ENCODE results near the gene SRSF8. TPM values are rescaled to one million over a fixed set of nuclear protein-coding genes. Genes with fewer than 3 reads are reported as not detected.

The SRSF8 gene
- total RNA-seq, 1 experiment from 2014 or later: 12.6 TPM

DNA sequence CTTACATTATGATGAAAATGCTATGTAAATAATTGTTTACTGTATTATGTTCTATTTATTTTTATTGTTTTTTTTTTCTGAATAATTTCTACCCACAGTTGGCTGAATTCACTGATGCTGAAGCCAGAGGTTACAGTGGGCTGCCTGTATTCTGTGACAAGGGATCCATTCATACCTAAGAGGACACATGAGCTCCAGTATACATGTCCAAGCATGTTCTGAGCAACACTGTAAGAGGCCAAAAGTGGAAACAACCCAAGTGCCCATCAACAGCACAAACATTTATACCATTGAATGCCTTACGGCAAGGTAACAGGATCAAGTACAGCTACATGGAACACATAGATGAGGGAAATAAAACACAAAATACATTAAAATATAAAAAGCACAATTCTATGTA is 1.4 kb upstream of the SRSF8 start:
- in situ Hi-C loops (cut with HindIII; ENCODE audit: low pct_unique_long_range_greater_than_20kb, low sequenced_read_pairs): no loop called here
- no peak for DNase-seq (ENCODE audit: low read depth)

- in situ Hi-C loops (cut with HindIII; ENCODE audit: low pct_unique_long_range_greater_than_20kb, low sequenced_read_pairs): no loop called here
- peak; percentile 77 for DNase-seq (ENCODE audit: low read depth)
These were observed 521 bp downstream of the SRSF8 start for GRCh38 chr11:95067039-95067840.

DNA sequence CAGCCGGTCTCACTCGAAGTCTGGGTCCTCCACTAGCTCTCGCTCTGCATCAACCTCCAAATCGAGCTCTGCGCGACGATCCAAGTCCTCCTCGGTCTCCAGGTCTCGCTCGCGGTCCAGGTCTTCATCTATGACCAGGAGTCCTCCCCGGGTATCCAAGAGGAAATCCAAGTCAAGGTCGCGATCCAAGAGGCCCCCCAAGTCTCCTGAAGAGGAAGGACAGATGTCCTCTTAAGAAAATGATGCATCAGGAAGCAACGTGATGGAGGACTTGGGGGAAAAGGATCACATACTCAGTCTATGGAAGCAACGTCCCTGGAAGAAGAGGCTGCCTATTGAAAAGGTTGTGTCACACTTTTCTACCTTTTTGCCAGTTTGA is 1.1 kb downstream of the SRSF8 start:
- no peak for DNase-seq (ENCODE audit: low read depth)
- in situ Hi-C loops (cut with HindIII; ENCODE audit: low pct_unique_long_range_greater_than_20kb, low sequenced_read_pairs): no loop called here

DNA sequence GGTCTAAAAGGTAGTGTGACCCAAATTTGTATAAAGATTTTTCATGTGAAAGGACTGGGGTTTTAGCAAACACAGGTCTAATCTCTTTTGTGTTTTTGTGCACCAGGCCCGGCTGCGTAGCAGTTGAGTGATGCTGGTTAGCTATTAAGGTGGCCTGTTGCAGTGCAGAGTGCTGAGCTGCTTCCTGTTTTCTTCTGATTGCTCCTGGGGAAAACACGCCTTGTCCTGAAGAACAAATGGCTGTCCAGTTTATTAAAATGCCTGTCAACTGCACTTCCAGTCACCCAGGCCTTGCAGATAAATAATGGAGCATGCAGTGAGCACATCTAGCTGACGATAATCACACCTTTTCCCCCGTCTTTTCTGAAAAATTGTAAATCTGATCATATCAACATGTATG is 1.8 kb downstream of the SRSF8 start:
- in situ Hi-C loops (cut with HindIII; ENCODE audit: low pct_unique_long_range_greater_than_20kb, low sequenced_read_pairs): no loop called here
- DNase-seq (ENCODE audit: low read depth): peak; percentile 84

DNA sequence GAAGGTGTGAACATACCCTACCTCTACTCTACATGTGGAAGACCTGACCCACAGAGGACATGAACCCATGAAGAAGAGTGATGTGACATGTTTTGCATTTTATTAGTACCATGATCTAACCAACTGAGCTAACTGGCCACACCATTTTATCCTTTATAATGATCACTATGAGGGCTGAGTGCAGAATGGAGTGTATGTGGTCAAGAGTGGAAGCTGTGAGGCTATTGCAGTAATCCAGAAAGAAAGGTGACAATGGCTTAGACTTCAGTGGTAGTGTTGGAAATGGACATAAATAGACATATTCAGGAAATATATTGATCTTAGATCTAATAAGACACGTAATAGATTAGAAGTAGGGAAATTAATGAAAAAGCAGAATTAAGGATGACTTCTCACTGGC is 3.8 kb downstream of the SRSF8 start:
- in situ Hi-C loops (cut with HindIII; ENCODE audit: low pct_unique_long_range_greater_than_20kb, low sequenced_read_pairs): no loop called here
- no peak for DNase-seq (ENCODE audit: low read depth)

GRCh38 chr11:95072948-95073347 is 6.2 kb downstream of the SRSF8 start:
- in situ Hi-C loops (cut with HindIII; ENCODE audit: low pct_unique_long_range_greater_than_20kb, low sequenced_read_pairs): no loop called here
- DNase-seq (ENCODE audit: low read depth): no peak

GRCh38 chr11:95074792-95075563 is 8.3 kb downstream of the SRSF8 start:
- DNase-seq (ENCODE audit: low read depth): peak; percentile 37
- in situ Hi-C loops (cut with HindIII; ENCODE audit: low pct_unique_long_range_greater_than_20kb, low sequenced_read_pairs): no loop called here

DNA sequence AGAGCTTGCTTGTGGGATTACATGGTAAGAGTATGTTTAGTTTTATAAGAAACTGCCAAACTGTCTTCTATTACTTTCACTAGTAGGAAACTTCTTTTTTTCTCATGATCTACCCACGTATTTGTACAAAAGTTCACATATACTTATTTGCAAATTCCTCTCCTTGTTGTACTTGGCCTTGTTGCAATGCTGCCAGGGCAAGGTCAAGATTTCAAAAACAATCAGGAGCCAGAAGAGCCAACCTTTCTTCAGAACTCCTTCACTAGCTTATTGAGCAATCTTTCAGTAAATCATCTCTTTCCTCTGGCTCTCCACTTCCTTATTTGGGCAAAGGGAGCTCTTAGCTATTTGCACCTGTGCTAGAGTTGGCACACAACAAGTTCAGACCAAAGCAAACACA is 9.7 kb downstream of the SRSF8 start:
- in situ Hi-C loops (cut with HindIII; ENCODE audit: low pct_unique_long_range_greater_than_20kb, low sequenced_read_pairs): no loop called here

GRCh38 chr11:95076981-95077380 is 10.3 kb downstream of the SRSF8 start:
- in situ Hi-C loops (cut with HindIII; ENCODE audit: low pct_unique_long_range_greater_than_20kb, low sequenced_read_pairs): no loop called here
- no peak for DNase-seq (ENCODE audit: low read depth)

More for the DNA sequence above, 9.7 kb downstream of the SRSF8 start:
- DNase-seq (ENCODE audit: low read depth): peak; percentile 71

DNA sequence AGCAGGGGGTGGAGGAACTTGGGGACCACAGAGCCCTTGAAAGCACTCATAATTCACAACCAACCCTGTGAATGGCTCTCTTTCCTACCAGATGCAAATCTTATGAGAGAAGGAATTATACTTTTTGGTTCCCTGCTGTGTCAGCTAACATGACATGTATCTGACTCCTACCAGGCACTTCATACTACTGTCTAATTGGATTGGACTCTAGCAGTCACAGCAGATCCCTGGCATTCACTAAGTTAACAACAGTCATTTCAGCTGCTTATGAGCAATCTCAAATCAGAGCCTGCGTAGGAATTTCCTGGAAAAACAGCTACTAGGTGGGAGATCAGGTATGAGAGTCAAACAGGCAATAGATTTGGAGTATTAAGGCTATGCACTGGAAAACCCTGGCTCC is 11.8 kb downstream of the SRSF8 start:
- in situ Hi-C loops (cut with HindIII; ENCODE audit: low pct_unique_long_range_greater_than_20kb, low sequenced_read_pairs): no loop called here
- DNase-seq (ENCODE audit: low read depth): no peak

- no peak for DNase-seq (ENCODE audit: low read depth)
- in situ Hi-C loops (cut with HindIII; ENCODE audit: low pct_unique_long_range_greater_than_20kb, low sequenced_read_pairs): no loop called here
These were observed 14.3 kb downstream of the SRSF8 start for GRCh38 chr11:95081010-95081409.

DNA sequence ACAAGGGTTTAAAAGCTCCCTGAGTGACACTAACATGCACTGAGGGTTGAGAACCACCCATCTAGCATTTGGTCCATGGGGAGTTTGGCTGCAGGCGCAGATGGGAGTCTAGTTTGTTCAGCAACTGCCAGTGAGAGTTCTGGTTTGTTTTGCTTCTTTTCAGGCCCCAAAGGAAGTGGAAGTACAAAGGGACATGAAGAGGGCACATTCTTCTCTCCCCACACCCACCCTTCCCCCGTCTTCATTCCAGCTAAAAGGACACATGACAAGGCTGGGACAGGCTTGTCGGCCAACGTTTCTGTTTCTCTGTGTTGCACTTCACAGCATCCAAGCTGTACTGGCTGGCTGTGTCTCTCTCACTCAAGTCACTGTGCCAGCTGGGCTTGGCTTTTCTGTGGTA is 14.7 kb downstream of the SRSF8 start:
- DNase-seq (ENCODE audit: low read depth): no peak
- in situ Hi-C loops (cut with HindIII; ENCODE audit: low pct_unique_long_range_greater_than_20kb, low sequenced_read_pairs): no loop called here

GRCh38 chr11:95082576-95083001 is 15.9 kb downstream of the SRSF8 start:
- no peak for DNase-seq (ENCODE audit: low read depth)
- in situ Hi-C loops (cut with HindIII; ENCODE audit: low pct_unique_long_range_greater_than_20kb, low sequenced_read_pairs): no loop called here

GRCh38 chr11:95084509-95084908 is 17.8 kb downstream of the SRSF8 start:
- in situ Hi-C loops (cut with HindIII; ENCODE audit: low pct_unique_long_range_greater_than_20kb, low sequenced_read_pairs): no loop called here
- DNase-seq (ENCODE audit: low read depth): peak; percentile 42

- in situ Hi-C loops (cut with HindIII; ENCODE audit: low pct_unique_long_range_greater_than_20kb, low sequenced_read_pairs): no loop called here
- peak; percentile 52 for DNase-seq (ENCODE audit: low read depth)
These were observed 18.5 kb downstream of the SRSF8 start for GRCh38 chr11:95085117-95085816.

GRCh38 chr11:95086151-95086550 is 19.4 kb downstream of the SRSF8 start:
- no peak for DNase-seq (ENCODE audit: low read depth)
- in situ Hi-C loops (cut with HindIII; ENCODE audit: low pct_unique_long_range_greater_than_20kb, low sequenced_read_pairs): no loop called here

DNA sequence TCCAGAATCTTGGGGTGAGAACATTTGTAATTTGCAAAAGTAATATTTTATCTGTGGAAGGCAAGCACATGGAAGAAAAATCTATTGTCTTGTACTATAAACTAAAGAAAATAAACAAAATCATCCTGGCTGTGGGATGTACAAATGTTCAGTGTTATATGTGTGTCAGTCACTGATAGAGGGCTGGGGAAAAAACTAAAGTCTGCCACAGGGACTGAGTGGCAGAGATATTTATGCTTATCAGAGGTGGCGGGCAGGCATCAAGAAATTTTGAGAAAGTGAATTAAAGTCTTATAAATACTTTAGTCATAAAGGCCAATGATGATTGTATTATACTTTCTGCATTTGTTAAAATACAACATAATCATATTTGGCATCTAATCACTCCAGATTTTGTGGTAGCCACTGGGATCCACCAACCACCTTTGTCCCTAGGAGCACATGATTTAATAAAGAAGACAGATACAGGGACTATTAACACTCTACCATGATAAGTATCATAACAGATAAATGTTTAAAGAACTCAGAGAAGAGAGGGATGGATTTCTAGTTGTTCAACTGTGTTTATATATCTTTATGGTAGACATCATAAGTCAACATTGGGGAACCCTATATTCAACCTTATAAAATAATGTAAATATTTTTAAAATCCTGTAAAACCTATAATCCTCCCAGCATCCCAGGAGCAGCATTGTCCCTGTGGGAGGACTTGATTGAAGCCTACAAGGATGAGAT is 20.3 kb downstream of the SRSF8 start:
- in situ Hi-C loops (cut with HindIII; ENCODE audit: low pct_unique_long_range_greater_than_20kb, low sequenced_read_pairs): no loop called here

DNA sequence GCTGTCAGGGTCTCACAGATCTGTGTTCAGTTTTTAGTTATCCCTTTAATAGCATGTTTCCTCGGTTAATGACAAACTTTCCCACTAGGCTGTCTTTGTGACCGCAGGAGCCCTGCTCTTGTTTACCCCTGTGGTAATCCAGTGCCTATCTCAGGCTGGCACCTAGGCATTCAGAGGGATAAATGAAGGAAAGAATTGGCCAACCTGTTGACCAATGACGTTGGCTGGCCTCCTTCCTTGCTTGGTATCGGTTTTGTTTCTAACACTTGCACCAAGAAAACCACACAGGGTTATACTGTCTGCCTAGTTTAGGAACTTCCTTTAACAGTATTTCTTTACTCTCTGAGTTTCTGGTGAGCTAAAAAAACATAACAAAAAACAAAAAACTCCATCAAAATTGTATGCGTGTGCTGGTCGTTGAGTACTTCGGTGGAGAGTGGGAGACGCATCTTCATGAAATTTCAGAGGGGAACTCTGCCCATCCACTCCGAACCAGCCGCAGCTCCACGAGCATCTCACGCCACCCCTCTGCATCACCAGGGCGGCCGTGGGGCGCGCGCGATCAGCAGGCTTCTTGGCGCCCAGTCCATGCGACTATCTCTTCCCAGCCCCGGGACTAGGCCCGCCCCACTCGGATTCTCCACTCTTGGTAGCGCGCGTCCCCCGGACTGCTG is 22.4 kb downstream of the SRSF8 start:
- DNase-seq (ENCODE audit: low read depth): no peak
- in situ Hi-C loops (cut with HindIII; ENCODE audit: low pct_unique_long_range_greater_than_20kb, low sequenced_read_pairs): no loop called here

More for the DNA sequence above, 20.3 kb downstream of the SRSF8 start:
- DNase-seq (ENCODE audit: low read depth): no peak

All from Caki2 (cell line).